Fibroblast of lung (primary cell): Measurements from ENCODE around the gene ATP5F1C.

ENCODE experiments used
- CTCF ChIP-seq, 2 donors: IDR thresholded peaks in 1 of 2; conservative IDR thresholded peaks in 1 of 2; 1 replicate in 1 of 2; 2 replicates in 1 of 2; pipeline ENCODE4 v1.5.1; 2011 to 2012; ENCODE audit warnings: low read length in 2 of 2, control low read depth in 1 of 2, inconsistent platforms in 1 of 2, low read depth in 1 of 2, mild to moderate bottlenecking in 1 of 2
- EZH2 ChIP-seq: IDR thresholded peaks from 2 replicates; pipeline ENCODE4 v1.5.1; 2012; ENCODE audit warnings: low read length, control low read depth, mild to moderate bottlenecking; ENCODE audit errors: missing control alignments

- TF ChIP-seq EZH2 (no peak), CTCF (conservative IDR thresholded peaks at IDR 0.05 in 1 of 2, IDR thresholded peaks at IDR 0.05 in 1 of 2; ENCODE audit: low read depth in 1 of 2, low read length in 2 of 2) (no peak)
Observed at GRCh38 chr10:7857262-7857661, 69.3 kb downstream of the ATP5F1C start.
